HG03060 (cell line): ENCODE data around the gene PTPRN2.
"Not testable (repeated sequence)": the region's sequence is repeated elsewhere in the genome, so short reads cannot be mapped to it uniquely, and the experiment has no call there.

ENCODE experiments used
- ATAC-seq: cut with Tn5 transposase; IDR thresholded peaks from one replicate; pipeline ENCODE4 v1.9.1; 2021; ENCODE audit warnings: low read depth, moderate number of reproducible peaks; ENCODE audit not compliant: unreplicated experiment

The PTPRN2 gene

GRCh38 chr7:158235862-158236261 is 351.8 kb downstream of the PTPRN2 start:
- ATAC-seq, result no peak

- no peak for ATAC-seq
Measured at GRCh38 chr7:158229945-158230344, 357.7 kb downstream of the PTPRN2 start.

GRCh38 chr7:158228986-158229385 is 358.6 kb downstream of the PTPRN2 start:
- ATAC-seq, result no peak

GRCh38 chr7:158228131-158228530 is 359.5 kb downstream of the PTPRN2 start:
- no peak for ATAC-seq

- no peak for ATAC-seq
Measured at GRCh38 chr7:158227258-158227984, 360.2 kb downstream of the PTPRN2 start.

GRCh38 chr7:158216198-158216597 is 371.4 kb downstream of the PTPRN2 start:
- no peak for ATAC-seq

- no peak for ATAC-seq
Measured at GRCh38 chr7:158209435-158209834, 378.2 kb downstream of the PTPRN2 start.

- no peak for ATAC-seq
Measured at GRCh38 chr7:158206341-158206740, 381.3 kb downstream of the PTPRN2 start.

- no peak for ATAC-seq
Measured at GRCh38 chr7:158204453-158204852, 383.2 kb downstream of the PTPRN2 start.

- not testable (repeated sequence) for ATAC-seq
Measured at GRCh38 chr7:158203948-158204347, 383.7 kb downstream of the PTPRN2 start.

- no peak for ATAC-seq
Measured at GRCh38 chr7:158194365-158194900, 393.2 kb downstream of the PTPRN2 start.

- no peak for ATAC-seq
Measured at GRCh38 chr7:158193446-158193845, 394.2 kb downstream of the PTPRN2 start.

GRCh38 chr7:158192956-158193355 is 394.7 kb downstream of the PTPRN2 start:
- ATAC-seq, result no peak

- no peak for ATAC-seq
Measured at GRCh38 chr7:158192184-158192835, 395.3 kb downstream of the PTPRN2 start.

GRCh38 chr7:158191671-158192070 is 396.0 kb downstream of the PTPRN2 start:
- ATAC-seq, result no peak

- no peak for ATAC-seq
Measured at GRCh38 chr7:158190756-158191155, 396.9 kb downstream of the PTPRN2 start.

GRCh38 chr7:158188676-158189075 is 398.9 kb downstream of the PTPRN2 start:
- ATAC-seq, result no peak

- ATAC-seq, result no peak
Measured at GRCh38 chr7:158187694-158187994, 400.0 kb downstream of the PTPRN2 start.

- no peak for ATAC-seq
Measured at GRCh38 chr7:158186864-158187693, 400.5 kb downstream of the PTPRN2 start.

- no peak for ATAC-seq
Measured at GRCh38 chr7:158186406-158186805, 401.2 kb downstream of the PTPRN2 start.

- ATAC-seq, result no peak
Measured at GRCh38 chr7:158185653-158186052, 402.0 kb downstream of the PTPRN2 start.
